ENCODE data around the gene MRPS15. TPM values are rescaled to one million over a fixed set of nuclear protein-coding genes. Genes with fewer than 3 reads are reported as not detected.

The MRPS15 gene
- total and polyA plus RNA-seq, 4 donors, result 41.8 to 95.0 (median 59.8) TPM

DNA sequence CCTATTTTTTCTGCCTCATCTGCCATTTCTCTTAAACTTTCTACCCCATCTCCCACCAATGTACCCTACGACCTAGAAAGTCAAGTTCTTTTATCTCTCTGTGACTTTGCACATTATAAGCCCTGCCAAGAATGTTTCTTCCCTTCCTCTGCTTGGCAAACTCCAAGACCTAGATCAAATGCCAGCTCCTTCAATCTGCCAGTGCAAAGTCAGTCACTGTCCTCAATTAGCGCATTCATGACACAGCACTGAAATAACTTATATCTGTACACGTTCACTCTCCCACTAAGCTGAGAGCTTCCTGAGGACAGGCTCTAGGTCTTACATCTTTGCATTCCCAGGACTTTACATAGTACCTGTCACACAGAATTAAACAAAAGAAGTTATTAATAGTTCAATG lies 45.0 kb downstream of the MRPS15 start:
- no peak overlapping the region for H3K9ac ChIP-seq (ENCODE audit: low read depth in 1 of 2, low read length in 2 of 2)
- TF ChIP-seq JUND (IDR thresholded peaks at IDR 0.05) (no peak), GABPA (IDR thresholded peaks at IDR 0.05 in 1 of 2, conservative IDR thresholded peaks at IDR 0.05 in 1 of 2) (no peak), TAF1 (conservative IDR thresholded peaks at IDR 0.05) (no peak), HNF4A (conservative IDR thresholded peaks at IDR 0.05) (no peak), RXRA (IDR thresholded peaks at IDR 0.05) (no peak), RAD21 (IDR thresholded peaks at IDR 0.05) (no peak), FOXA1 (IDR thresholded peaks at IDR 0.05) (no peak)
- TF ChIP-seq, protein P1, sequence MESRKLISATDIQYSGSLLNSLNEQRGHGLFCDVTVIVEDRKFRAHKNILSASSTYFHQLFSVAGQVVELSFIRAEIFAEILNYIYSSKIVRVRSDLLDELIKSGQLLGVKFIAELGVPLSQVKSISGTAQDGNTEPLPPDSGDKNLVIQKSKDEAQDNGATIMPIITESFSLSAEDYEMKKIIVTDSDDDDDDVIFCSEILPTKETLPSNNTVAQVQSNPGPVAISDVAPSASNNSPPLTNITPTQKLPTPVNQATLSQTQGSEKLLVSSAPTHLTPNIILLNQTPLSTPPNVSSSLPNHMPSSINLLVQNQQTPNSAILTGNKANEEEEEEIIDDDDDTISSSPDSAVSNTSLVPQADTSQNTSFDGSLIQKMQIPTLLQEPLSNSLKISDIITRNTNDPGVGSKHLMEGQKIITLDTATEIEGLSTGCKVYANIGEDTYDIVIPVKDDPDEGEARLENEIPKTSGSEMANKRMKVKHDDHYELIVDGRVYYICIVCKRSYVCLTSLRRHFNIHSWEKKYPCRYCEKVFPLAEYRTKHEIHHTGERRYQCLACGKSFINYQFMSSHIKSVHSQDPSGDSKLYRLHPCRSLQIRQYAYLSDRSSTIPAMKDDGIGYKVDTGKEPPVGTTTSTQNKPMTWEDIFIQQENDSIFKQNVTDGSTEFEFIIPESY (IDR thresholded peaks at IDR 0.05), result no peak
- TF ChIP-seq, protein P2, sequence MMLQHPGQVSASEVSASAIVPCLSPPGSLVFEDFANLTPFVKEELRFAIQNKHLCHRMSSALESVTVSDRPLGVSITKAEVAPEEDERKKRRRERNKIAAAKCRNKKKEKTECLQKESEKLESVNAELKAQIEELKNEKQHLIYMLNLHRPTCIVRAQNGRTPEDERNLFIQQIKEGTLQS (IDR thresholded peaks at IDR 0.05), result no peak
- WGBS, result 87% methylated on average over 3 of the region's 3 CpGs
- H3K9me3 ChIP-seq (ENCODE audit: control insufficient read depth in 4 of 4, low read length in 3 of 4), result no peaks in the 10 kb centered on the region
- H3K4me1 ChIP-seq (ENCODE audit: control insufficient read depth in 4 of 4, insufficient read depth in 4 of 4, low read length in 3 of 4), result peaks cover 0 to 4% (median 2%) of the 10 kb centered on the region in 4 donors
- H3K27ac ChIP-seq (ENCODE audit: low read depth in 1 of 2, low read length in 2 of 2), result no peak overlapping the region
- no peaks in the 10 kb centered on the region for H3K27me3 ChIP-seq (ENCODE audit: control insufficient read depth in 4 of 4, insufficient read depth in 4 of 4, low read length in 3 of 4)
- no peak overlapping the region for H3K4me3 ChIP-seq (ENCODE audit: low read depth in 1 of 3, low read length in 3 of 3)
- peaks cover 0 to 2% (median under 1%) of the 10 kb centered on the region in 4 donors for H3K36me3 ChIP-seq (ENCODE audit: control insufficient read depth in 4 of 4, insufficient read depth in 3 of 4, low read depth in 1 of 4, low read length in 3 of 4)
- DNase-seq (ENCODE audit: low spot score), result no peak

DNA sequence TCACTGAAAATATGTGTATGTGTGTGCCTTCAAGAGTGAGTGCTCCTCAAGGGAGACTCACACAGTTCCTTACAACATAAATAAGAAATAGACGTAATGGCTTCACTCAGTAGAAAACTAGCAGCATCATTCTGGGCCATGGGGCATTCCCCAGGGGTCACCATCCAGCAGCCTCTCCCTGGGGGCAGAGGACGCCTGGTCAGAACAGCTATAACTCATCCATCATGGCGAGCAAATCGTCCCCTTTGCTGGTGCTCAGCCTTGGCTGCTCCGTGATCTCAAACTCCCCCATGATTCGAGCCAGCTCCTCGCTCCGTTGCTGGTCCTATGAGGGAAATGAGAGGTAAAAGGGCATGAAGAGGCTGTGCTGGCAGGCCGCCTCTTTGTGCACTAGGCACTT lies 46.3 kb downstream of the MRPS15 start:
- H3K36me3 ChIP-seq (ENCODE audit: control insufficient read depth in 4 of 4, insufficient read depth in 3 of 4, low read depth in 1 of 4, low read length in 3 of 4), result peaks cover 0 to 2% (median under 1%) of the 10 kb centered on the region in 4 donors
- no peak overlapping the region for H3K4me3 ChIP-seq (ENCODE audit: low read depth in 1 of 3, low read length in 3 of 3)
- H3K27me3 ChIP-seq (ENCODE audit: control insufficient read depth in 4 of 4, insufficient read depth in 4 of 4, low read length in 3 of 4), result no peaks in the 10 kb centered on the region
- H3K27ac ChIP-seq (ENCODE audit: low read depth in 1 of 2, low read length in 2 of 2), result no peak overlapping the region
- WGBS, result 93% methylated on average over 9 of the region's 9 CpGs
- H3K9me3 ChIP-seq (ENCODE audit: control insufficient read depth in 4 of 4, low read length in 3 of 4), result no peaks in the 10 kb centered on the region
- TF ChIP-seq, protein P3, sequence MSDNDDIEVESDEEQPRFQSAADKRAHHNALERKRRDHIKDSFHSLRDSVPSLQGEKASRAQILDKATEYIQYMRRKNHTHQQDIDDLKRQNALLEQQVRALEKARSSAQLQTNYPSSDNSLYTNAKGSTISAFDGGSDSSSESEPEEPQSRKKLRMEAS (IDR thresholded peaks at IDR 0.05), result no peak
- no peak for TF ChIP-seq FOXA2 (IDR thresholded peaks at IDR 0.05)
- TF ChIP-seq RXRA (IDR thresholded peaks at IDR 0.05), result no peak
- TF ChIP-seq, protein P4, sequence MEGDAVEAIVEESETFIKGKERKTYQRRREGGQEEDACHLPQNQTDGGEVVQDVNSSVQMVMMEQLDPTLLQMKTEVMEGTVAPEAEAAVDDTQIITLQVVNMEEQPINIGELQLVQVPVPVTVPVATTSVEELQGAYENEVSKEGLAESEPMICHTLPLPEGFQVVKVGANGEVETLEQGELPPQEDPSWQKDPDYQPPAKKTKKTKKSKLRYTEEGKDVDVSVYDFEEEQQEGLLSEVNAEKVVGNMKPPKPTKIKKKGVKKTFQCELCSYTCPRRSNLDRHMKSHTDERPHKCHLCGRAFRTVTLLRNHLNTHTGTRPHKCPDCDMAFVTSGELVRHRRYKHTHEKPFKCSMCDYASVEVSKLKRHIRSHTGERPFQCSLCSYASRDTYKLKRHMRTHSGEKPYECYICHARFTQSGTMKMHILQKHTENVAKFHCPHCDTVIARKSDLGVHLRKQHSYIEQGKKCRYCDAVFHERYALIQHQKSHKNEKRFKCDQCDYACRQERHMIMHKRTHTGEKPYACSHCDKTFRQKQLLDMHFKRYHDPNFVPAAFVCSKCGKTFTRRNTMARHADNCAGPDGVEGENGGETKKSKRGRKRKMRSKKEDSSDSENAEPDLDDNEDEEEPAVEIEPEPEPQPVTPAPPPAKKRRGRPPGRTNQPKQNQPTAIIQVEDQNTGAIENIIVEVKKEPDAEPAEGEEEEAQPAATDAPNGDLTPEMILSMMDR (IDR thresholded peaks at IDR 0.05; ENCODE audit: low read depth, low read length, missing input control), result no peak
- TF ChIP-seq YY1 (IDR thresholded peaks at IDR 0.05), result no peak
- TF ChIP-seq NR2F2 (IDR thresholded peaks at IDR 0.05), result no peak
- no peak for TF ChIP-seq FOXA1 (IDR thresholded peaks at IDR 0.05)
- peaks cover 0 to 4% (median 2%) of the 10 kb centered on the region in 4 donors for H3K4me1 ChIP-seq (ENCODE audit: control insufficient read depth in 4 of 4, insufficient read depth in 4 of 4, low read length in 3 of 4)
- no peak overlapping the region for H3K9ac ChIP-seq (ENCODE audit: low read depth in 1 of 2, low read length in 2 of 2)
- no peak for DNase-seq (ENCODE audit: low spot score)

DNA sequence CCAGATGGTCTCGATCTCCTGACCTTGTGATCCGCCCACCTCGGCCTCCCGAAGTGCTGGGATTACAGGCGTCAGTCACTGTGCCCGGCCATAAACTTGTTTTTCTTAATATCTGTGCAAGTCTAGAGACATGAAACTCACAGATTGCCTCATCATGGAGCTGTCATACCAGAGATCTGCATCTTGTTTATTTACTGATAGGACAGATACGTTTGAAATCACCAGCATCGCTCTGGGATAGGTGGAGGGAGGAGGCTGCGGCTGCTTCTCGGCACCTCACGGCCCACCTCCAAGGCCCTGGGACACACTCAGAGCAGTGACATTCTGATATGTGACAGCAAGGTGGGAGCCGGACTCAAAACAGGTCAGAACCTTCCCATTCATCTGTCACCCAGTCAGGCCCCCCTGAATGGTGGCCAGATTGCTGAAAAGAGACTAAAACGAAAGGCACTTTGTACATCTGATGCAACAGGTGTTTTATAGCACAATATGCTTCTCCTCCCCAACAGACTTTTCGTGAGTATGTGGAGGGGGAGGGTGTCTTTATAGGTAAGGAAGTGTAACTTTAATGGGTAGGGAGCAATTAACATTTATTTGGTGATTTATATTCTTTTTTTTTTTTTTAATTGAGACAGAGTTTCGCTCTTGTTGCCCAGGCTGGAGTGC lies 48.4 kb downstream of the MRPS15 start:
- Histone ChIP-seq H3K9ac (ENCODE audit: low read depth in 1 of 2, low read length in 2 of 2) (no peak overlapping the region), H3K36me3 (ENCODE audit: control insufficient read depth in 4 of 4, insufficient read depth in 3 of 4, low read depth in 1 of 4, low read length in 3 of 4) (no peaks in the 10 kb centered on the region), H3K4me1 (ENCODE audit: control insufficient read depth in 4 of 4, insufficient read depth in 4 of 4, low read length in 3 of 4) (peaks cover 0 to 4% (median 2%) of the 10 kb centered on the region in 4 donors), H3K27ac (ENCODE audit: low read depth in 1 of 2, low read length in 2 of 2) (no peak overlapping the region), H3K9me3 (ENCODE audit: control insufficient read depth in 4 of 4, low read length in 3 of 4) (no peaks in the 10 kb centered on the region), H3K4me3 (ENCODE audit: low read depth in 1 of 3, low read length in 3 of 3) (no peak overlapping the region), H3K27me3 (ENCODE audit: control insufficient read depth in 4 of 4, insufficient read depth in 4 of 4, low read length in 3 of 4) (no peaks in the 10 kb centered on the region)
- WGBS, result 87% methylated on average over 15 of the region's 15 CpGs
- no peak for DNase-seq (ENCODE audit: low spot score)
- no peak for TF ChIP-seq FOXA1 (IDR thresholded peaks at IDR 0.05)
- no peak for TF ChIP-seq SP1 (IDR thresholded peaks at IDR 0.05)
- TF ChIP-seq, protein P3 (IDR thresholded peaks at IDR 0.05), result no peak
- no peak for TF ChIP-seq EGR1 (IDR thresholded peaks at IDR 0.05; ENCODE audit: low read depth in 2 of 2)
- TF ChIP-seq, protein P4 (IDR thresholded peaks at IDR 0.05; ENCODE audit: low read depth, low read length, missing input control), result no peak
- no peak for TF ChIP-seq YY1 (IDR thresholded peaks at IDR 0.05)
- no peak for TF ChIP-seq NR2F2 (IDR thresholded peaks at IDR 0.05)
- TF ChIP-seq JUND (IDR thresholded peaks at IDR 0.05), result no peak
- TF ChIP-seq, protein P2 (IDR thresholded peaks at IDR 0.05), result no peak
